HepG2 (cell line): ENCODE results near the gene AHSA1. TPM values are rescaled to one million over a fixed set of nuclear protein-coding genes. Genes with fewer than 3 reads are reported as not detected.

Source experiments
- ESRRA ChIP-seq: sonication (generic); formaldehyde crosslinking; IDR thresholded peaks from 2 replicates; pipeline ENCODE4 v1.5.1; 2020; ENCODE audit warnings: mild to moderate bottlenecking, low read depth, missing genetic modification reagents
- ISL2 ChIP-seq: sonication (generic); formaldehyde crosslinking; IDR thresholded peaks from 2 replicates; pipeline ENCODE4 v1.5.0; 2020; ENCODE audit warnings: missing genetic modification reagents
- KDM6A ChIP-seq: IDR thresholded peaks from 2 replicates; pipeline ENCODE4 v1.6.1; 2016; ENCODE audit warnings: low read depth
- KMT2A ChIP-seq: sonication (generic); formaldehyde crosslinking; IDR thresholded peaks from 2 replicates; pipeline ENCODE4 v1.4.0; 2020; ENCODE audit warnings: missing genetic modification reagents
- NFRKB ChIP-seq: fragments of 450-650 bp; IDR thresholded peaks from 2 replicates; pipeline ENCODE4 v1.6.1; 2017
- SOX13 ChIP-seq, 3 experiments: fragments of 450-650 bp in 1 of 3; sonication (generic) in 1 of 3; formaldehyde crosslinking in 1 of 3; IDR thresholded peaks in 2 of 3; conservative IDR thresholded peaks in 1 of 3; 2 replicates each; pipeline versions ENCODE4 v1.5.0 to v1.6.1; 2016 to 2020; ENCODE audit warnings: antibody characterized with exemption in 1 of 3, mild to moderate bottlenecking in 1 of 3, missing compliant biosample characterization in 1 of 3, missing genetic modification reagents in 1 of 3, moderate library complexity in 1 of 3
- YEATS4 ChIP-seq: sonication (generic); formaldehyde crosslinking; IDR thresholded peaks from 2 replicates; pipeline ENCODE4 v1.4.0; 2020; ENCODE audit warnings: missing genetic modification reagents, borderline replicate concordance
- ZBTB20 ChIP-seq: sonication (generic); formaldehyde crosslinking; IDR thresholded peaks from 2 replicates; pipeline ENCODE4 v1.8.1; 2023; ENCODE audit warnings: missing genetic modification reagents, low read depth, mild to moderate bottlenecking, borderline replicate concordance
- ZBTB21 ChIP-seq: sonication (generic); formaldehyde crosslinking; IDR thresholded peaks from 2 replicates; pipeline ENCODE4 v1.4.0; 2020; ENCODE audit warnings: missing genetic modification reagents
- ZNF12 ChIP-seq: sonication (generic); formaldehyde crosslinking; IDR thresholded peaks from 2 replicates; pipeline ENCODE4 v1.5.0; 2020; ENCODE audit warnings: missing genetic modification reagents
- ZNF230 ChIP-seq: sonication (generic); formaldehyde crosslinking; IDR thresholded peaks from 2 replicates; pipeline ENCODE4 v1.4.0; 2020; ENCODE audit warnings: mild to moderate bottlenecking, missing genetic modification reagents
- ZNF430 ChIP-seq: sonication (generic); formaldehyde crosslinking; IDR thresholded peaks from 2 replicates; pipeline ENCODE4 v1.9.0; 2021; ENCODE audit warnings: mild to moderate bottlenecking, missing genetic modification reagents
- ZNF460 ChIP-seq: sonication (generic); formaldehyde crosslinking; IDR thresholded peaks from 2 replicates; pipeline ENCODE4 v1.5.1; 2020; ENCODE audit warnings: missing genetic modification reagents, mild to moderate bottlenecking, borderline replicate concordance
- ZNF496 ChIP-seq: sonication (generic); formaldehyde crosslinking; IDR thresholded peaks from 2 replicates; pipeline ENCODE4 v1.8.1; 2023; ENCODE audit warnings: mild to moderate bottlenecking, moderate library complexity, missing genetic modification reagents; ENCODE audit not compliant: insufficient replicate concordance
- ZNF598 ChIP-seq: sonication (generic); formaldehyde crosslinking; IDR thresholded peaks from 2 replicates; pipeline ENCODE4 v1.5.1; 2020; ENCODE audit warnings: mild to moderate bottlenecking, missing genetic modification reagents, borderline replicate concordance
- ZNF644 ChIP-seq: IDR thresholded peaks from 2 replicates; pipeline ENCODE4 v1.6.1; 2016; ENCODE audit warnings: low read depth
- ZNF660 ChIP-seq: sonication (generic); formaldehyde crosslinking; IDR thresholded peaks from 2 replicates; pipeline ENCODE4 v1.5.1; 2020; ENCODE audit warnings: mild to moderate bottlenecking, low read depth, missing genetic modification reagents, borderline replicate concordance
- polyA plus RNA-seq, 8 experiments: library from polyadenylated mRNA; depleted of rRNA in 3 of 8; stranded (reverse) in 7 of 8; unstranded in 1 of 8; fragments of >200 nt; fragmentation: Illumina TruSeq in 4 of 8; extraction: Trizol in 4 of 8; gene quantifications; 2 replicates each; pipeline versions ENCODE4 v1.2.1 to v1.2.3, GENCODE V29; 2011 to 2016; ENCODE audit warnings: low read depth in 4 of 8, missing spikeins in 1 of 8, mixed read lengths in 1 of 8; ENCODE audit not compliant: insufficient read depth in 1 of 8
- total RNA-seq, 5 experiments: library from RNA; depleted of rRNA; stranded (reverse); fragments of >200 nt; fragmentation: Illumina TruSeq; extraction: Trizol; gene quantifications; 2 replicates each; pipeline ENCODE4 v1.2.3, GENCODE V29; 2016; ENCODE audit warnings: low read depth in 1 of 5
- TF ChIP-seq, protein P1 (sequence below): sonication (generic); formaldehyde crosslinking; IDR thresholded peaks from 2 replicates; pipeline ENCODE4 v1.4.0; 2020; ENCODE audit warnings: missing genetic modification reagents, borderline replicate concordance
- TF ChIP-seq, protein P2 (sequence below): IDR thresholded peaks from 2 replicates; pipeline ENCODE4 v1.6.1; 2016; ENCODE audit warnings: mild to moderate bottlenecking, missing biosample characterization, missing genetic modification reagents
- TF ChIP-seq, protein P3 (sequence below): IDR thresholded peaks from 2 replicates; pipeline ENCODE4 v1.4.0; 2020; ENCODE audit warnings: mild to moderate bottlenecking, missing genetic modification reagents

Gene AHSA1
- total and polyA plus RNA-seq, 2 of the 13 experiments (the other 11 are each of a cell fraction or from before 2014, with no cell fraction given), result 113 to 241 TPM

DNA sequence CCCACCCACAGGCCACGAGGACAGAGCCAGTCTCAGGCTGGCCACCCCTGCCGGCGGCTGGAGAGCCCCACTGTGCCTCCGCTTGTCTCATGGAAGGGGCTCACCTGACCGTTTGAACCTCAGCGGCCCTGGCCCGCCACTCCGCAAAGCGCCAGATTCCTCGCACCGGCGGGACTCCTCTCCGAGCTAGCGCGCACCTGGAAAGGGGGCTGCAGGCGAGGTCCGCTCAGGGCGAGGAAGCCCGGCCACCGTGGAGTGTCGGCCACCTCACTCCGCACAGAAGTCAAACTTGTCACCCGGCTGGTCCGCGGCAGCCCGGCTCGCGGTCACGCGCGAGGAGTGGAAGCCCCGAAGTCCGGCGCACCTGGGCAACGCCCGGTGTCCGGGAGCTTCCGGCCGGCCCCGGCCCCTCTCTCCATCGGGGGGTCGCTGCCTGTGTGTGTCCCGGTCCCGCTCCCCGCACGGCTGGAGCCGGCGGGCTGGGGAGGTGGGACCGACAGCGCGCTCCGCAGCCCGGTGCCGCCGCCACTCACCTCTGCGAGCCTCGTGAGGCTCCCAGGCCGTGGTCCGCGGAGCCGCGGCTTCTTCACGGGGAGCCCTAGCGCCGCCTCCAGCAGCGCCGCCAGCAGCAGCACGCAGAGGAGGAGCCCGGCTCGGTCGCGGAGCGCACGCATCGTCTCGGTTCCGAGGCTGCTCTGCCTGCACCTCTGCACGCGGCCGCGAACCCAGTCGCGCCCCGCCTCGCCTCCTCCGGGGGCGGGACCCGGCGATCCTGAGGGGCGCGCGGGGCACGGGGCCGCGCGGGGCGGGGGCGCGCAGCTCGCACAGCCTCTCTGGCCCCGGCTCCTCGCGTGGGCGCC lies 40.5 kb downstream of the AHSA1 start, which contains the start of gene ISM2 (continued):
- no peak for TF ChIP-seq SOX13 (IDR thresholded peaks at IDR 0.05)
- no peak; a peak in 1 of 4 replicates for TF ChIP-seq SOX13 (CRISPR knock-in tag; conservative IDR thresholded peaks at IDR 0.05 in 1 of 2, IDR thresholded peaks at IDR 0.05 in 1 of 2)
- TF ChIP-seq ZNF12 (CRISPR knock-in tag), result no peak
- TF ChIP-seq ZNF598 (CRISPR knock-in tag), result no peak
- no peak for TF ChIP-seq ZNF230 (CRISPR knock-in tag)
- TF ChIP-seq, protein P1, sequence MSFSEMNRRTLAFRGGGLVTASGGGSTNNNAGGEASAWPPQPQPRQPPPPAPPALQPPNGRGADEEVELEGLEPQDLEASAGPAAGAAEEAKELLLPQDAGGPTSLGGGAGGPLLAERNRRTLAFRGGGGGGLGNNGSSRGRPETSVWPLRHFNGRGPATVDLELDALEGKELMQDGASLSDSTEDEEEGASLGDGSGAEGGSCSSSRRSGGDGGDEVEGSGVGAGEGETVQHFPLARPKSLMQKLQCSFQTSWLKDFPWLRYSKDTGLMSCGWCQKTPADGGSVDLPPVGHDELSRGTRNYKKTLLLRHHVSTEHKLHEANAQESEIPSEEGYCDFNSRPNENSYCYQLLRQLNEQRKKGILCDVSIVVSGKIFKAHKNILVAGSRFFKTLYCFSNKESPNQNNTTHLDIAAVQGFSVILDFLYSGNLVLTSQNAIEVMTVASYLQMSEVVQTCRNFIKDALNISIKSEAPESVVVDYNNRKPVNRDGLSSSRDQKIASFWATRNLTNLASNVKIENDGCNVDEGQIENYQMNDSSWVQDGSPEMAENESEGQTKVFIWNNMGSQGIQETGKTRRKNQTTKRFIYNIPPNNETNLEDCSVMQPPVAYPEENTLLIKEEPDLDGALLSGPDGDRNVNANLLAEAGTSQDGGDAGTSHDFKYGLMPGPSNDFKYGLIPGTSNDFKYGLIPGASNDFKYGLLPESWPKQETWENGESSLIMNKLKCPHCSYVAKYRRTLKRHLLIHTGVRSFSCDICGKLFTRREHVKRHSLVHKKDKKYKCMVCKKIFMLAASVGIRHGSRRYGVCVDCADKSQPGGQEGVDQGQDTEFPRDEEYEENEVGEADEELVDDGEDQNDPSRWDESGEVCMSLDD (CRISPR knock-in tag), result no peak
- no peak for TF ChIP-seq YEATS4 (CRISPR knock-in tag)
- TF ChIP-seq ZNF430 (CRISPR knock-in tag), result no peak; the same call in 1 of the 2 replicates
- TF ChIP-seq ZNF460 (CRISPR knock-in tag), result no peak
- TF ChIP-seq ZNF644 (CRISPR knock-in tag), result no peak
- TF ChIP-seq ZNF660 (CRISPR knock-in tag), result no peak
- no peak for TF ChIP-seq ZBTB21 (CRISPR knock-in tag)
- TF ChIP-seq ESRRA, result no peak; the same call in 1 of the 2 replicates
- TF ChIP-seq, protein P2, sequence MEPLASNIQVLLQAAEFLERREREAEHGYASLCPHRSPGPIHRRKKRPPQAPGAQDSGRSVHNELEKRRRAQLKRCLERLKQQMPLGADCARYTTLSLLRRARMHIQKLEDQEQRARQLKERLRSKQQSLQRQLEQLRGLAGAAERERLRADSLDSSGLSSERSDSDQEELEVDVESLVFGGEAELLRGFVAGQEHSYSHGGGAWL (CRISPR knock-in tag), result peak; percentile 72
- TF ChIP-seq KDM6A (CRISPR knock-in tag), result no peak
- TF ChIP-seq ISL2 (CRISPR knock-in tag), result peak; percentile 41; the same call in 1 of the 2 replicates
- 0 out of 2 replicates have a peak, but pooled peaks have one; percentile 17 for TF ChIP-seq KMT2A (CRISPR knock-in tag)
- TF ChIP-seq, protein P3, sequence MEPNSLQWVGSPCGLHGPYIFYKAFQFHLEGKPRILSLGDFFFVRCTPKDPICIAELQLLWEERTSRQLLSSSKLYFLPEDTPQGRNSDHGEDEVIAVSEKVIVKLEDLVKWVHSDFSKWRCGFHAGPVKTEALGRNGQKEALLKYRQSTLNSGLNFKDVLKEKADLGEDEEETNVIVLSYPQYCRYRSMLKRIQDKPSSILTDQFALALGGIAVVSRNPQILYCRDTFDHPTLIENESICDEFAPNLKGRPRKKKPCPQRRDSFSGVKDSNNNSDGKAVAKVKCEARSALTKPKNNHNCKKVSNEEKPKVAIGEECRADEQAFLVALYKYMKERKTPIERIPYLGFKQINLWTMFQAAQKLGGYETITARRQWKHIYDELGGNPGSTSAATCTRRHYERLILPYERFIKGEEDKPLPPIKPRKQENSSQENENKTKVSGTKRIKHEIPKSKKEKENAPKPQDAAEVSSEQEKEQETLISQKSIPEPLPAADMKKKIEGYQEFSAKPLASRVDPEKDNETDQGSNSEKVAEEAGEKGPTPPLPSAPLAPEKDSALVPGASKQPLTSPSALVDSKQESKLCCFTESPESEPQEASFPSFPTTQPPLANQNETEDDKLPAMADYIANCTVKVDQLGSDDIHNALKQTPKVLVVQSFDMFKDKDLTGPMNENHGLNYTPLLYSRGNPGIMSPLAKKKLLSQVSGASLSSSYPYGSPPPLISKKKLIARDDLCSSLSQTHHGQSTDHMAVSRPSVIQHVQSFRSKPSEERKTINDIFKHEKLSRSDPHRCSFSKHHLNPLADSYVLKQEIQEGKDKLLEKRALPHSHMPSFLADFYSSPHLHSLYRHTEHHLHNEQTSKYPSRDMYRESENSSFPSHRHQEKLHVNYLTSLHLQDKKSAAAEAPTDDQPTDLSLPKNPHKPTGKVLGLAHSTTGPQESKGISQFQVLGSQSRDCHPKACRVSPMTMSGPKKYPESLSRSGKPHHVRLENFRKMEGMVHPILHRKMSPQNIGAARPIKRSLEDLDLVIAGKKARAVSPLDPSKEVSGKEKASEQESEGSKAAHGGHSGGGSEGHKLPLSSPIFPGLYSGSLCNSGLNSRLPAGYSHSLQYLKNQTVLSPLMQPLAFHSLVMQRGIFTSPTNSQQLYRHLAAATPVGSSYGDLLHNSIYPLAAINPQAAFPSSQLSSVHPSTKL (CRISPR knock-in tag), result no peak; the same call in 1 of the 2 replicates
- no peak for TF ChIP-seq NFRKB
- TF ChIP-seq ZNF496 (CRISPR knock-in tag), result no peak
- no peak; the same call in 1 of the 2 replicates for TF ChIP-seq ZBTB20 (CRISPR knock-in tag)
